Fibroblast of skin of abdomen (primary cell): ENCODE results near the gene ERAS. TPM values are rescaled to one million over a fixed set of nuclear protein-coding genes. Genes with fewer than 3 reads are reported as not detected.

Experiments
- DNase-seq: peaks from one replicate; pipeline ENCODE4 v3.0.0-alpha.2; 2013
- polyA plus RNA-seq, 2 experiments: library from polyadenylated mRNA; unstranded; fragments of 120-200 nt; gene quantifications; one replicate each; pipeline ENCODE4 v1.2.1, GENCODE V29; 2013; ENCODE audit not compliant: insufficient read length in 2 of 2

Gene ERAS, protein sequence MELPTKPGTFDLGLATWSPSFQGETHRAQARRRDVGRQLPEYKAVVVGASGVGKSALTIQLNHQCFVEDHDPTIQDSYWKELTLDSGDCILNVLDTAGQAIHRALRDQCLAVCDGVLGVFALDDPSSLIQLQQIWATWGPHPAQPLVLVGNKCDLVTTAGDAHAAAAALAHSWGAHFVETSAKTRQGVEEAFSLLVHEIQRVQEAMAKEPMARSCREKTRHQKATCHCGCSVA
- polyA plus RNA-seq (2013, experiment 1 of 2; ENCODE audit: insufficient read length), result not detected
- not detected for polyA plus RNA-seq (2013, experiment 2 of 2; ENCODE audit: insufficient read length)

- DNase-seq, result no peak
Measured at GRCh38 chrX:48826135-48826875, at the start of gene ERAS. Gene ERAS, plus strand, starts transcription at chrX:48826513. Its CDS starts 2,611 bp downstream, at chrX:48829124.

DNA sequence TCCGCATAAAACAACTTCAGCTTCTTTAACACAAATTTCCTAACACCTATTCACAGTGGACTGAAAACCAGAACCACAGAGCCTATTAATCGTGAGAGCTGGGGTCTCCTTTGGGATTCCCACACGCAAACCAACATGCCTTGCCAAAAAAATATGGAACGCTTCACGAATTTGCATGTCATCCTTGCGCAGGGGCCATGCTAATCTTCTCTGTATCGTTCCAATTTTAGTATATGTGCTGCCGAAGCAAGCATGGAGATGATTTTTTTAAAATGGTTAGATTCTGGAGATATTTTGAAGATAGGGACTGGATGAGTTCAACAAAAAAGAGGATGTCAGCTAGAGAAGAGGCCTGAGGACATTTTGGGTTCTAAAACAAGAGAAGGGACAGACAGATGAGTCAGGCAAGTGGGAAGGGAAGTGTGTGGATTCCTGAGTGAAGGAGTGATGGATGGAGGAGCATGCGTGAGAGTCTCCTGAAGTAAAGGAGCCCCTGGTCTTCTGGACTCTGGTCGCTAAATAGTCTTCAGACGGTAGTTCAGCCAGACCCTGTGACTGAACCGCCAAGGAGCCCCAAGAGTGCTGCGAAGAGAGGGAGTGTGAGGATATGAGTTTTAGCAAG is 49.4 kb upstream of the ERAS start:
- DNase-seq, result no peak

DNA sequence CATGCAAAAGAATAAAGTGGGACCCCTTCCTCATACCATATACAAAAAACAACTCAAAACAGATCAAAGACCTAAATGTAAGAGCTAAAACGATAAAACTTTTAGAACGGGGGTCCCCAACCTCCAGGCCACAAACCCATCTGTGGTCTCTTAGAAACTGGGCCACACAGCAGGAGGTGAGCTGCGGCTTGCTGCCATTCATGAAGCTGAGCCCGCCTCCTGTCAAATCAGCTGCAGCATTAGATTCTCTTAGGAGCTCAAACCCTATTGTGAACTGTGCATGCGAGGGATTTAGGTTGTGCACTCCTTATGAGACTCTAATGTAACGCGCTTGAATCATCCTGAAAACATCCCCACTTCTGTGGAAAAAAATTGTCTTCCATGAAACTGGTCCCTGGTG is 46.9 kb upstream of the ERAS start:
- no peak for DNase-seq

GRCh38 chrX:48781705-48782104 is 44.6 kb upstream of the ERAS start:
- no peak for DNase-seq

DNA sequence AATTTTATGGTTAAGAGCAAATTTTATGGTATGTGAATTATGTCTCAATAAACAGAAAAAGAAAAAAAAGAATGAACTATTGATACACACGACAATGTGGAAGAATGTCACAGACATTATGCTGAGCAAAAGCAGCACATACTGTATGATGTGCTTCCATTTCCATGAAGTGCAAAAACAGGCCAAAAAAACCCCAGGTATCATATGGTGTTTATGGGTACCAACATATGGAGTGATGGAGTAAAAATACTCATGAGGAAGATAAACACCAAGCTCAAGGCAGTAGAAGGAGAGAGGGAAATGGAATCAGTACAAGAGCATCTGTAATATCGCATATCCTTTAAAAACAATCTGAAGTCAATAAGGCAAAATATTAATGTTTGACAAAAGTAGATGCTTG is 44.1 kb upstream of the ERAS start:
- DNase-seq, result no peak

DNA sequence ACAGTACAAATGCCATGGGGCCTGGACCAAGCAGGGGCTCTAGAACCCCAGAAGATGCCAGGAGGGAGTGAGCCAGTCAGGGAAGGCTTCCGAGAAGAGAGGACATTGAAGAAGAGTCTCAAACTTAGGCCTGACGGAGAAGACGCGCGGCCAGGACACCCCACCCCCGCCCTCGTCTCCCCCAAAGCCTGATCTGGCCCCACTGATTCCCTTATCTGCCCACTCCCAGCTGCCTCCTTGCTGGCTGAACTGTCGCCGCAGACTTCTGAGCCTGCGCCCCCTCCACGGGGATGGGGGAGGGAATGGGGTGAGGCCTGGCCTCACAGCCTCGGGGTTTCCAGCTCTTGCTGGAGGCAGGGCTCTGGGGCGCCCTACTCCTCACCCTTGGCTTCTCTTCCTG is 43.5 kb upstream of the ERAS start:
- DNase-seq, result no peak

DNA sequence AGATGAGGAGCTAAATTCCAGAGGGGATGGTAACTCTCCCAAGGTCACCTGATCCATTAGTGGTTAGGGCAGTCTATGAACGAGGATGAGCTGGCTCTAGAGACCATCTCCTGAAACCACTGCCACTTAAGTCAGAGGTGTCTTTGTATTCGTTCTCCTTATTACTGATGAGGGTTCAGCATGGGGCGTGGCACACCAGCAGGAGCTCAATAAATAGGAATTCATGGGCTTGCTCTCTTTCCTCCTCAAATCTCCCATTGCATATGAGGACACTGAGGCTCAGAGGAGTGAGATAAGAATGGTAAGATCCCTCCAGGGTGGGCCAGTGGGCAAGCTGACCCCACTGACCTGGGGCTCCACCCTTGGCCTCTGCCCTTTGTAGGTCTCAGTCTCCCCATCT is 41.6 kb upstream of the ERAS start:
- DNase-seq, result no peak

GRCh38 chrX:48785186-48785539 is 41.1 kb upstream of the ERAS start:
- DNase-seq, result no peak

GRCh38 chrX:48785540-48786214 is 40.6 kb upstream of the ERAS start:
- DNase-seq, result no peak

- no peak for DNase-seq
Measured at GRCh38 chrX:48786341-48786800, 39.9 kb upstream of the ERAS start, which contains the start of gene GATA1. Gene GATA1, plus strand, starts transcription at chrX:48786590. Its CDS starts 4,520 bp downstream, at chrX:48791110.

GRCh38 chrX:48786825-48787504 is 39.3 kb upstream of the ERAS start:
- DNase-seq, result no peak

DNA sequence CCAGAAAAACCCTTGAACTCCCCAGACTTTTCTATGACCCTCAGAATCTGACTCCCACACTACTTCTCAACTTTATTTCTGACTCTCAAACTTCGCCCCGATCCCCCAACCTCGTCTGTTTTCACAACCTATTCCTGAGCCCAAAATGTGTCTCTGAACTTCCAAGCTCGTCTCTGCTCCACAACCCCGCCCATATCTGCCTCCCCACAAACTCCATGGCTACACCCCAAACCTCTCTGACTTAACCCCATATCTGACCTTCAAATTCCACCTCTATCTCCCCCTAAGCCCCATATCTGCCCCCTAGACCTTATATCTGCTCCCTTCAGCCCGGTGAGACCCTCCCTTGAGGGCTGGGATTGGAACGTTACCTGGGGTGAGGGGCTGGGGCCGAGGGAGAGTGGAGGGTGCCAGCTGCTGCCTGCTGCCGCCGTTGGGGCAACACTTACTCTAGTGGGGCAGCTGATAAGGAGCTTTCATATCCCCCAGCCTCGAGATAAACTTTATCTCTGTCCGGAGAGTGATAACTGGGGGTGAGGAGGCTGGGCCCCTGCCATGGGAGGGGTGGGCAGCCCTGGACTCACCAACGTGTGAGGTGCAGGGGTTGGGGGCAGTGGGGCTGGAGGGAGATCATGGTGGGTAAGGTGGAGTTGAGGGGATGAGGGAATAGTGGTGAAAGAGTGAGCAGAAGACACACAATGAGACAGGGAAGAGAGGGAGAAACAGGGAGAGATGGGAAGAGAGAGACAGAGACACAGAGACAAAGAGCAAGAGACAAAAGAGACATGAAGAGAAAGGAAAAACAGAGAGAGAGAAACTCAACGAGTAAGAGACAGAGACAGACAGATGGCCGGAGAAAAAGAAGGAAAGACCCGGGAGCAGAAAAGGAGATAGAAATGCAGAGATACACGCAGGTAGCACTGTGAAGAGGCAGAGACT is 38.5 kb upstream of the ERAS start:
- DNase-seq, result no peak

DNA sequence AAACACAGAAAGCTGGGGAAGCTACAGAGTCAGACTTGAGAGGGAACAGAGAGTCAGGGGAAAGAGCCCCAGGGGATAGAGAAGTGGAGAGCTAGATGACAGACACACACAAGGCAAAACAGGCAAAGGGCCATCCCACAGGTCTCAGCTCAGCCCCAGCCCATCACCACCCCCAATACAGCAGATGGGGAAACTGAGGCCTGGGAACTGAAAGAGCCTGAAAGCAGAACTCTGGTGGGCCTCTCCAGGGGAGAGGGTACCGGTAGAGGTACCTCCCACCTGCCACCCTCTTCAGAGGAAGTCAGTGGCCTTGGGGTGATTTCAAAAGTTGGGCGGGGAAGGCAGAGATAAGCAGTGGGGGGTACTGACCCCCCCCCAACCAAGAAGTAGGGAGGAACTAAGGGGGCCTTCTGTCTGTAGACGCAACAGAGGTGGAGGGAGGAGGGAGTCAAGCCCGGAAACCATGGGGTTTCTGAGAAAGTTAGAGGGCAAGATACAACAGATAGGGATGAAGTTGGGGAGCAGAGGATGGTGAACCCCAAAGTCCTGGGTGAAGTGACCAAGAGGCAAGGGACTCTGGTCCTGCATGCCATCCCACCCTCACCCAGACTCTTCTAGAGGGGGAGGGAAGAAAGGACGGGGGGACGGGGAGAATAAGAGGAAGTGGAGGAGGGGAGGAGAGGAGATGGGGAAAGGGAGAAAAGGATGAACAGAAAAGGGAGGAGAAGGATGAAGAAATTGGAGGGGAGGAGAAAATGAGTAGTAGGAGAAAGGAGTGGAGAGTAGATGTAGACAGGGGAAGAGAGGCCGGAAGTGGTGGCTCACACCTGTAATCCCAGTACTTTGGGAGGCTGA is 36.7 kb upstream of the ERAS start:
- DNase-seq, result no peak

DNA sequence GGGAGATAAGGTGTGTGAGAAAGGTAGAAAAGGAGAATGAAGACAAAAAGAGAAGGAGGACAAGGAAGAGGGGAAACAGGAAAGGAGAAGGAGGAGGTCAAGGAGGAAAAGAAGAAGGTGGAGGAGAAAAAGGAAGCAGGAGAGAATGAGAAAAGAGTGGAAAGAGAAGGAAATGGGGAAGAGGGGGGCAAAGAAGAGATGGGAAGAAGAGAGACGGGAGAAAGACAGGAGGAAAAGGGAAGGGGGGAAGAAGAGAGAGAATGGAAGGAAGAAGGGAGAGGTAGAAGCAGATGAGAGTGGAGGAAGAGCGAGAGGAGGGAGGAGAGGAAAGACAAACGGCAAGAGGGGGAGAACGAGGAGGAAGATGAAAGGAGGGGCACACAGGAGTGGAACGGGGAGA is 35.8 kb upstream of the ERAS start:
- no peak for DNase-seq

GRCh38 chrX:48791063-48791820 is 35.1 kb upstream of the ERAS start:
- DNase-seq, result no peak

- DNase-seq, result no peak
Measured at GRCh38 chrX:48792219-48792618, 34.1 kb upstream of the ERAS start.

- no peak for DNase-seq
Measured at GRCh38 chrX:48793935-48794334, 32.4 kb upstream of the ERAS start.

DNA sequence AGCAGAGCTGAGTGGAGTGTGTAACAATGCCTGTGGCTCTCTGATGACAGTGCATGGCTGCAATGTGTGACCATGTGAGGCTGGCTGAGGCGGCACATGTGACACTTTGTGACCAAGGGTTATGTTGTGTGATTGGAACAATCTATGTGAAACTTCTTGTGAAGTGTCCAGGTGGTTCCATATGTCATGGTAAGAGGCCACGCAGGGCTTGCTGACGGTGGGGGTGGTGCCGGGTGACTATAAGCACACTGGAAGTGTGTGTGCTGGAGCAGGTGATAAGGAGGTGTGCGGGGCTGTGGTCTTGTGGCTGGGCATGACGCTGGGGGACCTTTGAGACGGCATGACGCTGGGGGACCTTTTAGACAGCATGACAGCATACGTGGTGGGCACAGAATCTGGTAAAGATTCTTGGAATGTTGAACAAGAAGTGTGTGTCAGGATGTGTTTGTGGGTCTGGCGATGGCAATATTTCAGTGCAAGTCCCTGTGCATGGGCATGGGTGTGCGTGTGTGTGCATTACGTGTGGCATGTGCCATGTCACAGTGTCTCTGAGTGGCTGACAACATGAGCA is 31.9 kb upstream of the ERAS start:
- DNase-seq, result no peak

GRCh38 chrX:48794911-48795515 is 31.3 kb upstream of the ERAS start:
- DNase-seq, result peak; percentile 50
